KMS-11 (cell line): Measurements from ENCODE around the gene FGF22.

Experiments used
- H2AFZ ChIP-seq: fragments of 200-600 bp; sonication (generic); 2 replicates; pipeline ENCODE4 v1.6.1; 2016; ENCODE audit warnings: antibody characterized with exemption, mixed run types, low read depth
- H3K27ac ChIP-seq: fragments of 200-600 bp; sonication (generic); 2 replicates; pipeline ENCODE4 v1.6.1; 2016; ENCODE audit warnings: mild to moderate bottlenecking, mixed run types
- H3K27me3 ChIP-seq: fragments of 200-600 bp; sonication (generic); 2 replicates; pipeline ENCODE4 v1.6.1; 2017; ENCODE audit warnings: mild to moderate bottlenecking, low read depth, mixed run types, moderate library complexity; ENCODE audit not compliant: insufficient read depth
- H3K36me3 ChIP-seq: fragments of 200-600 bp; sonication (generic); 2 replicates; pipeline ENCODE4 v1.6.1; 2017; ENCODE audit warnings: mild to moderate bottlenecking, mixed run types; ENCODE audit not compliant: insufficient read depth
- H3K4me1 ChIP-seq: fragments of 200-600 bp; sonication (generic); 2 replicates; pipeline ENCODE4 v1.6.1; 2016; ENCODE audit warnings: mild to moderate bottlenecking, low read depth, mixed run types; ENCODE audit not compliant: poor library complexity, severe bottlenecking
- H3K4me2 ChIP-seq: fragments of 200-600 bp; sonication (generic); 2 replicates; pipeline ENCODE4 v1.7.0; 2016; ENCODE audit warnings: mild to moderate bottlenecking, mixed run types
- H3K4me3 ChIP-seq: fragments of 200-600 bp; sonication (generic); IDR thresholded peaks from 2 replicates; pipeline ENCODE4 v1.6.1; 2017; ENCODE audit warnings: low read depth, low read length, mixed read lengths; ENCODE audit not compliant: insufficient read depth
- H3K79me2 ChIP-seq: fragments of 200-600 bp; sonication (generic); 2 replicates; pipeline ENCODE4 v1.6.1; 2016; ENCODE audit warnings: low read depth, mixed run types; ENCODE audit not compliant: insufficient read depth
- H3K9ac ChIP-seq: fragments of 200-600 bp; sonication (generic); 2 replicates; pipeline ENCODE4 v1.6.1; 2016; ENCODE audit warnings: mild to moderate bottlenecking, mixed run types
- H4K20me1 ChIP-seq: fragments of 200-600 bp; sonication (generic); 2 replicates; pipeline ENCODE4 v1.6.1; 2016; ENCODE audit warnings: mild to moderate bottlenecking, mixed run types; ENCODE audit not compliant: insufficient read depth
- CTCF ChIP-seq: fragments of 200-600 bp; sonication (generic); conservative IDR thresholded peaks from 2 replicates; pipeline ENCODE4 v1.6.1; 2017; ENCODE audit warnings: low read depth, mild to moderate bottlenecking, antibody characterized with exemption, low read length, moderate library complexity, mixed read lengths

FGF22 gene

GRCh38 chr19:648305-648704, 8.6 kb downstream of the FGF22 start:
- Histone ChIP-seq H3K4me1 (no peaks in the 10 kb centered on the region), H3K36me3 (no peaks in the 10 kb centered on the region; the same call in 1 of the 2 replicates), H3K27ac (no peak overlapping the region), H3K79me2 (peaks cover 19% of the 10 kb centered on the region), H4K20me1 (no peaks in the 10 kb centered on the region; the same call in 1 of the 2 replicates), H2AFZ (no peak overlapping the region), H3K27me3 (no peaks in the 10 kb centered on the region), H3K4me2 (no peak overlapping the region), H3K4me3 (no peak overlapping the region), H3K9ac (no peak overlapping the region)
- no peak for TF ChIP-seq CTCF

- Histone ChIP-seq H4K20me1 (peaks cover 3% of the 10 kb centered on the region; the same call in 1 of the 2 replicates), H3K4me2 (no peak overlapping the region), H3K27me3 (no peaks in the 10 kb centered on the region), H3K4me3 (no peak overlapping the region), H3K27ac (no peak overlapping the region), H2AFZ (no peak overlapping the region), H3K36me3 (no peaks in the 10 kb centered on the region; the same call in 1 of the 2 replicates), H3K4me1 (no peaks in the 10 kb centered on the region), H3K9ac (no peak overlapping the region), H3K79me2 (peaks cover 27% of the 10 kb centered on the region)
- TF ChIP-seq CTCF, result no peak
These were observed 9.5 kb downstream of the FGF22 start for GRCh38 chr19:648904-649801.

- Histone ChIP-seq H3K79me2 (peaks cover 37% of the 10 kb centered on the region), H2AFZ (no peak overlapping the region), H3K4me3 (no peak overlapping the region), H3K9ac (no peak overlapping the region), H3K4me2 (no peak overlapping the region), H3K4me1 (no peaks in the 10 kb centered on the region), H3K36me3 (no peaks in the 10 kb centered on the region; the same call in 1 of the 2 replicates), H3K27me3 (no peaks in the 10 kb centered on the region), H3K27ac (no peak overlapping the region), H4K20me1 (peaks cover 9% of the 10 kb centered on the region; the same call in 1 of the 2 replicates)
- no peak for TF ChIP-seq CTCF
These were observed 10.4 kb downstream of the FGF22 start for GRCh38 chr19:650121-650520.

GRCh38 chr19:651114-651818, 11.6 kb downstream of the FGF22 start:
- Histone ChIP-seq H3K27me3 (no peaks in the 10 kb centered on the region), H3K4me1 (no peaks in the 10 kb centered on the region), H2AFZ (no peak overlapping the region), H4K20me1 (peaks cover 17% of the 10 kb centered on the region; the same call in 1 of the 2 replicates), H3K27ac (no peak overlapping the region), H3K36me3 (no peaks in the 10 kb centered on the region; the same call in 1 of the 2 replicates), H3K9ac (no peak overlapping the region), H3K4me3 (no peak overlapping the region), H3K79me2 (peaks cover 48% of the 10 kb centered on the region), H3K4me2 (no peak overlapping the region)
- TF ChIP-seq CTCF, result no peak
